Measurements from ENCODE around the gene CDH23.

DNA sequence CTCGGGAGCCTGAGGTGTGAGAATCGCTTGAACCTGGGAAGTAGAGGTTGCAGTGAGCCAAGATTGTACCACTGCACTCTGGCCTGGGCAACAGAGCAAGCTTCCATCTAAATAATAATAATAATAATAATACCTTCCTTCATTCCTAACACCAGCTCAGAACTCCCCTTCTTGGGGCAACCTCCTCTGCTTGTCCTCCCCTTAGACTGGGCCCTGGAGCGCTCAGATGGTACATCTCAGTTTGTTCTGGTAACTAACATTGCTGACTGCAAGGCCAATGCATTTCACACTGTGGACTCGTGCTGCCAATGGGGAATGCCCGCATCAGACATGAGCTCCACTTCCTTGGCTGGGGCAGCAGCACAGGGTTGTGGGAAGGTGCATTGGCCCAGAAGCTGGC is 245.3 kb downstream of the CDH23 start:
- no peak for TF ChIP-seq SP1 (IDR thresholded peaks at IDR 0.05)
- no peak for TF ChIP-seq HDGF (IDR thresholded peaks at IDR 0.05; ENCODE audit: borderline replicate concordance)
- no peak for TF ChIP-seq TARDBP (IDR thresholded peaks at IDR 0.05)
- TF ChIP-seq ELF4 (IDR thresholded peaks at IDR 0.05): no peak
- no peak for TF ChIP-seq ARNT (IDR thresholded peaks at IDR 0.05)
- TF ChIP-seq SUZ12 (IDR thresholded peaks at IDR 0.05): no peak
- TF ChIP-seq FOXM1 (IDR thresholded peaks at IDR 0.05; ENCODE audit: borderline replicate concordance): no peak
- TF ChIP-seq BHLHE40 (IDR thresholded peaks at IDR 0.05; ENCODE audit: borderline replicate concordance): no peak
- TF ChIP-seq NFRKB (IDR thresholded peaks at IDR 0.05): no peak
- TF ChIP-seq, protein P1, sequence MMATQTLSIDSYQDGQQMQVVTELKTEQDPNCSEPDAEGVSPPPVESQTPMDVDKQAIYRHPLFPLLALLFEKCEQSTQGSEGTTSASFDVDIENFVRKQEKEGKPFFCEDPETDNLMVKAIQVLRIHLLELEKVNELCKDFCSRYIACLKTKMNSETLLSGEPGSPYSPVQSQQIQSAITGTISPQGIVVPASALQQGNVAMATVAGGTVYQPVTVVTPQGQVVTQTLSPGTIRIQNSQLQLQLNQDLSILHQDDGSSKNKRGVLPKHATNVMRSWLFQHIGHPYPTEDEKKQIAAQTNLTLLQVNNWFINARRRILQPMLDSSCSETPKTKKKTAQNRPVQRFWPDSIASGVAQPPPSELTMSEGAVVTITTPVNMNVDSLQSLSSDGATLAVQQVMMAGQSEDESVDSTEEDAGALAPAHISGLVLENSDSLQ (IDR thresholded peaks at IDR 0.05): no peak
- TF ChIP-seq FOXK2 (IDR thresholded peaks at IDR 0.05): no peak
- no peak for TF ChIP-seq FOXA1 (IDR thresholded peaks at IDR 0.05)

Data from HEK293T (cell line).